ENCODE data around the gene MBD2. TPM values are rescaled to one million over a fixed set of nuclear protein-coding genes. Genes with fewer than 3 reads are reported as not detected.

MBD2 gene
- total RNA-seq, 1 experiment from 2014 or later, result 79.1 TPM

DNA sequence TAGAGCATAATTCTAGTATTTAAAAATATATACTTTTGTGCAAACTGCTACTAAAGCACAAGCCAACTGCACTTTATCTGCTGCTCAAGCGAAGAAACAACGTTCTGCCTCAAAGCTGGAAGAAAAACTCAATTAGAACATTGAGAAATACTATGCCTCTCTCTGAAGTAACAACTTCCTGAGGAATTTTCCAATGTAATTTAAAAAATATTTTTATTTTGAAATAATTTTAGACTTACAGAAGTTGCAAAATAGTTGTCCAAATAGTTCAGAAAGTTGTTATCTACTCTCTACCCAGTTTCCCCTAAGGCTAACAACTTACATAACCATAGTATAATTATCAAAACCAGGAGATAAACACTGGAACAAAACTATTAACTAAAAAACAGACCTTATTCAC, 32.5 kb upstream of the MBD2 start:
- no peak for DNase-seq (ENCODE audit: low read depth, low spot score)
- Histone ChIP-seq H3K4me1 (ENCODE audit: control insufficient read depth in 1 of 2, insufficient read depth in 2 of 2, low read length in 2 of 2) (peaks cover 14 to 24% of the 10 kb centered on the region in 2 experiments; a peak in 3 of 4 replicates), H4K20me1 (ENCODE audit: insufficient read depth) (no peaks in the 10 kb centered on the region), H3K27me3 (ENCODE audit: insufficient read depth, low read length) (no peaks in the 10 kb centered on the region), H3K36me3 (ENCODE audit: control insufficient read depth in 1 of 2, insufficient read depth in 2 of 2, low read length in 2 of 2) (no peaks in the 10 kb centered on the region), H3K4me2 (ENCODE audit: low read length) (no peak overlapping the region), H3K9ac (ENCODE audit: low read length) (no peak overlapping the region), H3K9me3 (ENCODE audit: control insufficient read depth in 1 of 2, insufficient read depth in 1 of 2, low read depth in 1 of 2, low read length in 2 of 2) (no peaks in the 10 kb centered on the region), H3K9me2 (ENCODE audit: insufficient read depth) (no peaks in the 10 kb centered on the region), H3K4me3 (replicated peaks in 1 of 2; ENCODE audit: low read depth in 1 of 2, low read length in 2 of 2) (no peak overlapping the region), H3K27ac (ENCODE audit: low read depth, low read length) (no peak overlapping the region), H2AFZ (ENCODE audit: low read depth, low read length, poor library complexity, severe bottlenecking) (no peak overlapping the region), H3K79me2 (ENCODE audit: insufficient read depth, low read length) (no peaks in the 10 kb centered on the region)
- no peak for ATAC-seq
- RAD21 ChIA-PET (ENCODE audit: low non-redundant PET in 1 of 2, low total read pairs in 2 of 2, uncharacterized antibody in 2 of 2, unreplicated experiment in 2 of 2), result no interaction called here
- intact Hi-C loops (cut with micrococcal nuclease), result no loop called here
- BruUV-seq (replicated peaks), result no TSS peak
- TF ChIP-seq EZH2 (IDR thresholded peaks at IDR 0.05) (no peak), CTCF (IDR thresholded peaks at IDR 0.05 in 2 of 3, conservative IDR thresholded peaks at IDR 0.05 in 1 of 3; ENCODE audit: borderline replicate concordance in 1 of 3, insufficient read depth in 1 of 3, low read depth in 2 of 3, low read length in 2 of 3) (no peak), SIN3A (IDR thresholded peaks at IDR 0.05; ENCODE audit: low read depth) (no peak), YY1 (IDR thresholded peaks at IDR 0.05; ENCODE audit: extremely low read depth, insufficient replicate concordance, low read depth, low read length) (no peak), JUND (IDR thresholded peaks at IDR 0.05) (no peak), REST (IDR thresholded peaks at IDR 0.05; ENCODE audit: low read depth) (no peak), CEBPB (IDR thresholded peaks at IDR 0.05; ENCODE audit: low read depth) (no peak), TCF7L2 (IDR thresholded peaks at IDR 0.05; ENCODE audit: borderline replicate concordance, extremely low read depth, insufficient read depth, insufficient read length) (no peak), ZNF274 (IDR thresholded peaks at IDR 0.05; ENCODE audit: low read depth, low read length) (no peak)
- TF ChIP-seq, protein P1, sequence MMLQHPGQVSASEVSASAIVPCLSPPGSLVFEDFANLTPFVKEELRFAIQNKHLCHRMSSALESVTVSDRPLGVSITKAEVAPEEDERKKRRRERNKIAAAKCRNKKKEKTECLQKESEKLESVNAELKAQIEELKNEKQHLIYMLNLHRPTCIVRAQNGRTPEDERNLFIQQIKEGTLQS (IDR thresholded peaks at IDR 0.05), result no peak
- POLR2A ChIA-PET, result no interaction called here
- CTCF ChIA-PET, result no interaction called here

Data from HCT116 (cell line).